ENCODE data around the gene P2RX6. TPM values are rescaled to one million over a fixed set of nuclear protein-coding genes. Genes with fewer than 3 reads are reported as not detected.

Gene P2RX6
- total RNA-seq (2022; extraction: Qiagen RNA extraction; ENCODE audit: low read depth), result 0.58 to 1.2 TPM (median 0.79 TPM) in 5 replicates

GRCh38 chr22:21014726-21015465 is at the start of gene P2RX6:
Gene P2RX6 (plus strand): TSS chr22:21015165. CDS start chr22:21015175, 10 bp downstream.

GRCh38 chr22:20966883-20967696 is 47.9 kb upstream of the P2RX6 start, which contains the start of gene AIFM3:
Gene AIFM3 (plus strand): TSS chr22:20967255. CDS start chr22:20967945, 690 bp downstream.

GRCh38 chr22:20981787-20982562 is 33.0 kb upstream of the P2RX6 start, which contains the start of gene LZTR1:
Gene LZTR1 (plus strand): TSS chr22:20982297. CDS start chr22:20982372, 75 bp downstream.

GRCh38 chr22:21001601-21002325 is 13.2 kb upstream of the P2RX6 start, which contains the start of gene THAP7:
Gene THAP7 (minus strand): TSS chr22:21002118. CDS start chr22:21001911, 207 bp downstream.

GRCh38 chr22:21032037-21032867 is 17.3 kb downstream of the P2RX6 start, which contains the start of gene SLC7A4:
Gene SLC7A4 (minus strand): TSS chr22:21032561. CDS start chr22:21031812, 749 bp downstream.

GRCh38 chr22:21045585-21046294 is 30.8 kb downstream of the P2RX6 start, which contains the start of gene LRRC74B:
Gene LRRC74B (plus strand): TSS chr22:21045946. CDS start chr22:21045987, 41 bp downstream.

Other genes with a start within 250 kb of the P2RX6 start
- 0.09 TPM in 1 of 5 replicates, not detected in the others for gene SERPIND1, start 241.1 kb upstream of the P2RX6 start, total RNA-seq (2022; extraction: Qiagen RNA extraction; ENCODE audit: low read depth)
- 17.7 to 21.8 TPM (median 18.8 TPM) in 5 replicates for gene PI4KA, start 156.4 kb upstream of the P2RX6 start, total RNA-seq (2022; extraction: Qiagen RNA extraction; ENCODE audit: low read depth)
- gene SNAP29, start 156.2 kb upstream of the P2RX6 start, total RNA-seq (2022; extraction: Qiagen RNA extraction; ENCODE audit: low read depth), result 11.0 to 19.2 TPM (median 17.4 TPM) in 5 replicates
- 21.3 to 24.7 TPM (median 23.4 TPM) in 5 replicates for gene CRKL, start 97.8 kb upstream of the P2RX6 start, total RNA-seq (2022; extraction: Qiagen RNA extraction; ENCODE audit: low read depth)
- 1.5 to 3.4 TPM (median 2.8 TPM) in 5 replicates for gene AIFM3, start 47.9 kb upstream of the P2RX6 start, total RNA-seq (2022; extraction: Qiagen RNA extraction; ENCODE audit: low read depth)
- gene LZTR1, start 32.9 kb upstream of the P2RX6 start, total RNA-seq (2022; extraction: Qiagen RNA extraction; ENCODE audit: low read depth), result 12.2 to 19.1 TPM (median 17.6 TPM) in 5 replicates
- gene THAP7, start 13.0 kb upstream of the P2RX6 start, total RNA-seq (2022; extraction: Qiagen RNA extraction; ENCODE audit: low read depth), result 13.8 to 23.8 TPM (median 22.9 TPM) in 5 replicates
- gene SLC7A4, start 17.4 kb downstream of the P2RX6 start, total RNA-seq (2022; extraction: Qiagen RNA extraction; ENCODE audit: low read depth), result not detected in 5 replicates
- gene LRRC74B, start 30.8 kb downstream of the P2RX6 start, total RNA-seq (2022; extraction: Qiagen RNA extraction; ENCODE audit: low read depth), result not detected in 5 replicates